COLO829 (cell line): ENCODE measurements around the gene GJA3.
A peak's percentile ranks its signal among the peaks of the same experiment; 100 is the strongest.
"Not testable (repeated sequence)": the region's sequence is repeated elsewhere in the genome, so short reads cannot be mapped to it uniquely, and the experiment has no call there.

ENCODE experiments used
- DNase-seq: peaks from one replicate; pipeline ENCODE4 v3.0.0; 2012; ENCODE audit warnings: low spot score

The GJA3 gene

DNA sequence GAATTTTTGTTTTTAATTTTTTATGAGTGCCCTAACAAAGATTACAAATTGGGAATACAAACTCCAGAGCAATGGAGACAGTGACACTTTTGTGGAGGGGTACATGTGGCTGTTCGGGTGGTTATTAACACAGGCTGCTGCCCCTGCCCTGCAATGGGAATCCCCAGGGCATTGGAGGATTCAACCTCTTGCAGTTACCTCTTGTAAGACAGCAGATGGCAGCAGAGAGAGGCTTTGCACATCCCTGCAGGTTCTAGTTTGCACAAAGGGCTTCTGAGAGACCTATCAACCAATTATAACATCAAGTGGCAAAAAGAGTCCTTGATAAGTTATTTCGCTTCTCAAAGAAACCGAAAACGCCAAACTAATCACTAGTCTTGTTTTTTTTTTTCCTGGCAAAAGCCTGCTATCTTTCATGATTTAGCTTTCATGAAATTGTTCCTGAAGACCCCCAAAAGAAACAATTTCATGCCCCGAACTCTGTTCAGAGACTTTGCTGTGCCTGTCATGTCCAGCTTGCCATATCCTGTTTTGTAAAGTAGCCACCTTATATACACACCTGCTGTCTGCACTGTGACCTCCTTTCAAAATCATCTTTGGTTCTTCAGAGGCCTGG, 21.5 kb upstream of the GJA3 start:
- DNase-seq: peak; percentile 83

- DNase-seq: no peak
Observed at GRCh38 chr13:20181188-20181587, 20.3 kb upstream of the GJA3 start.

DNA sequence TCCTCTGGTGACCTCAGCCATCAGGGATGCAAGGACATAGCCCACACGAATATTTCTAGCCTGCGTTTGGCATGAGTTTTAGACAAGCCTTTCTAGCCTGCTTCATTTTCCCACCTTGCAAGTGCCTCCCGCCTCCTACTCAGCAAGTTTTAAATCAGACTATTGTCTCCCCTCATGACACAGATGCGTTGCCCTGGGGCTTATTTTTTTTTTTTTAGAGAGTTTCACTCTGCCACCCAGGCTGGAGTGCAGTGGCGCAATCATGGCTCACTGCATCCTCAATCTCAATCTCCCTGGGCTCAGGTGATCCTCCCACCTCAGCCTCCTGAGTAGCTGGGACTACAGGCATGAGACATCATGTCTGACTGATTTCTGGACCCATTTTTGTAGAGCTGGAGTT, 17.3 kb upstream of the GJA3 start:
- no peak for DNase-seq

DNA sequence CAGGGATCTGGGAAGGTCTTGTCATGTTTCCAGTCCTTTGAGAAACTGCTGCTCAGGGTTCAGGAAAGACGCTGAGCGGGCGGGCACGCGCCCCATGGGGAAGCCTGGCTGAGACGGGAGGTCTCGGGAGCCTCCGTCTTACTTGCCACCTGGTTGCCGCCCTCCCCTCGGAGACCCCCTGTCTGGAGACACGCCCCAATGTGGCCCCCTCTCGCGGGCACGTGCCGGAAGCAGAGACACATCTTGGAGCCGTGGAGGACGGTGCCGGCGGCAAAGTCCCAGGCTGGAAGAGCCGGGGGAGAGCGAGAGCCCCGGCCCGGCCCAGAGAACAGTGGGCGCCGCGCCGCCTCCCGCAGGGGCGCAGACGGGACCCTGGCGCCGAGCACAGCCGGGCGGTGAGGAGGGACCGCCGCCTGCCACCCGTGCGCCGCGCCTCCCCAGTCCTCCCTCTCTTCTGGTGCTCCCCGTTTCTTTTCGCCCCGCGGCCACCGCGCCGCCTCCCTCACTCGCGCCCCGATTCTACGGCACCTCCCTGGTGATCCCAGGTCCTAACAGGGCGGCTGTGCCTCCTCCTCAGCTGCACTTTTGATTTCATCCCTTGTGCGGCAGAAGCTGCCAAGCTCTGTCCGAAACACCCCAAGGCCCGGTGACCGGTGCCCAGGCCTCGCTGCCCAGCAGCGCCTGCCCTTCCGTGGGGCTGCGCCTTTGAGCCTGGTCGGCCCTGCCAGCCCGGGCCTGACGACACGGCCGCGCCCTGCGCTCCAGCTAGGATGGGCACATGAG, 16.4 kb upstream of the GJA3 start:
- no peak for DNase-seq

GRCh38 chr13:20175907-20176652, 15.2 kb upstream of the GJA3 start:
- no peak for DNase-seq

DNA sequence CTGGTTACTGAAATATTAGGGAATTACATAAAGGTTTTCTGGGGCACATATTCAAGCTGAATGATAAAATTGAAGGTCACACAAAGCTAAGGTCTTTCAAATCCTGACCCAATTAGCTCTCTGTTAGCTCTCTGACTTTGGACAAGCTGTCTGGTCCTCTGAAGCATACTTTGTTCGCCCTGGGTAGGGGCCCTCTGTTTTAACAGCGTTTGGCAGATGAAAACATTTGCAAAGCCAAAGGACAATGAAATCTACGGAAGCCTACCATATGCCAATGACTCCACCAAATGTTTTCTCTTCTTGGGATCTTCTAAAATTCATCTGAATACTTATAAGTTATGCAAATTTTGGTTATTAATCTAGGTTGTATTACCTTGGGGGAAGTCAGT, 14.5 kb upstream of the GJA3 start:
- DNase-seq: no peak

- peak; percentile 93 for DNase-seq
Observed at GRCh38 chr13:20174656-20175405, 14.0 kb upstream of the GJA3 start.

- no peak for DNase-seq
Observed at GRCh38 chr13:20173116-20173746, 12.4 kb upstream of the GJA3 start.

GRCh38 chr13:20171364-20171763, 10.5 kb upstream of the GJA3 start:
- DNase-seq: no peak

DNA sequence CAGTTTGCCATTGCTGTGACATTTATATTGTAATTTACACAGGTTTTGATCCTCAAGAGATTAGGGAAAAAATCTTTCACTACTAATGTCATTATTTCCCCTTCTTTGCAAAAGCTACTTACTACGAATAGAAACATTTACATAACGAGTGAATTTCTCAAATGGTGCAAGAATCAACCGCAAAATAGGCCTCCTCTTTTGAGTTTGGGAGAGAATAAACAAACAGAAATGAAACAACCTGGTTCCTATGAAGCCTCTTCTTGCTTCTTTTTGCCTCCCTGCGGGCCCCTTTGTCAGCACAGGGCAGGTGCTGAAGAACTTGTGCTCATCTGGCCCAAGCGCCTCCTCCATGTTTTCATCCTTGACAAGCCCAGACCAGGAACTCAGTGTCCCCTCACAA, 10.1 kb upstream of the GJA3 start:
- DNase-seq: no peak

DNA sequence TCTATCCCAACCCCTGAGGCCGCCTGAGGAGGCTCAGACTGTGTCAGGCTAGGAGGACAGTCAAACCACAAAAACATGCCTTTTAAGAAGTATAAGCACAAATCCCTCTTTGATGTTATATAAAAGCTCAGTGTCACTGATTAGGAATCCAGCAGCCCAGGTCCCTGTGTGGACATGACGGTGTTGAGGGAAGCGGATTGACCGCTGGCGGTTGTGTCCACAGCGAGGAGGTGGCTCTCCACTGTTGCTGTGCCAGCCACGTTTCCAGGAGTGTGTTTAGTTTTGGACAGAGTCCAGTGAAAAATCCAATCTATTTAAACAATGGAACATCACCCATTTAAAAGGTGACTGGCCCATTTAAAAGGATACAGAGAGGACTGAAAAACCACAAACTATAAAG, 7.5 kb upstream of the GJA3 start:
- DNase-seq: no peak

- no peak for DNase-seq
Observed at GRCh38 chr13:20165417-20166257, 4.8 kb upstream of the GJA3 start.

GRCh38 chr13:20161951-20162300, 1.1 kb upstream of the GJA3 start:
- DNase-seq: no peak

GRCh38 chr13:20161275-20161950, 561 bp upstream of the GJA3 start:
- no peak for DNase-seq

GRCh38 chr13:20159646-20160305, 1.1 kb downstream of the GJA3 start:
- no peak for DNase-seq

DNA sequence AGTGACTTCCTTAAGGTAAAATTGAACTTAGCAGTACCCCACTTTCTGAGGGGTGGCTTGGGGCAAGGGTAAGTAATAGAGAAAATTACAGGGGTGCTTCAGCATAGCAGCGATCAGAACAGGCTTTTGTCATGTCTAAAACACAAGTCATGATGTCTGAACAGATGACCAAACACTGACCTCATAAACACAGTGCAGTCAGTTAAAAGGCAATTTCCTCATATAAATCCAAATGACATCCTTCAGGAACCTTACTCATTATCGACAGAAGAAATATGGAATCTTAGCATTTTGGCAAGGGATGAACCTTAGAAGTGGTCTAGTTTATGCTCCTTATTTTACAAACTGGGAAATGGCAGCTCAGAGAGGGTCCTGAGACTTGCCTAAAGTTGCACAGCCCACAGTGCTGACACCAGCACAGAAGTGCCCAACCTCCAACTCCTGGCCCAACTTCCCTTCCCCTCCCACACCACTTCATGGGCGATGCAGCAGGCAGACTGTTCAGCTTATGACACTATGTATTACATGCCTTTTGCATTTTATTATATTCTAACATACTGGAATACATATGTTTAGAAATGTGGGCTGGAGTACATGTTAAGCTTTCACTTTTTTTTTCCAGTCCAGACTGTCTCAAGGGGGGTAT, 3.6 kb downstream of the GJA3 start:
- no peak for DNase-seq

GRCh38 chr13:20156702-20157101, 4.2 kb downstream of the GJA3 start:
- DNase-seq: no peak

DNA sequence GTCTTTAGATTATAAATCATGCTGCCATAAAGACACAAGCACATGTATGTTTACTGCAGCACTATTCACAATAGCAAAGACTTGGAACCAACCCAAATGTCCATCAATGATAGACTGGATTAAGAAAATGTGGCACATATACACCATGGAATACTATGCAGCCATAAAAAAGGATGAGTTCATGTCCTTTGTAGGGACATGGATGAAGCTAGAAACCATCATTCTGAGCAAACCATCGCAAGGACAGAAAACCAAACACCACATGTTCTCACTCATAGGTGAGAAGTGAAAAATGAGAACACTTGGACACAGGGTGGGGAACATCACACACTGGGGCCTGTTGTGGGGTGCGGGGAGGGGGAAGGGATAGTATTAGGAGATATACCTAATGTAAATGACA, 7.6 kb downstream of the GJA3 start:
- DNase-seq: not testable (repeated sequence)

DNA sequence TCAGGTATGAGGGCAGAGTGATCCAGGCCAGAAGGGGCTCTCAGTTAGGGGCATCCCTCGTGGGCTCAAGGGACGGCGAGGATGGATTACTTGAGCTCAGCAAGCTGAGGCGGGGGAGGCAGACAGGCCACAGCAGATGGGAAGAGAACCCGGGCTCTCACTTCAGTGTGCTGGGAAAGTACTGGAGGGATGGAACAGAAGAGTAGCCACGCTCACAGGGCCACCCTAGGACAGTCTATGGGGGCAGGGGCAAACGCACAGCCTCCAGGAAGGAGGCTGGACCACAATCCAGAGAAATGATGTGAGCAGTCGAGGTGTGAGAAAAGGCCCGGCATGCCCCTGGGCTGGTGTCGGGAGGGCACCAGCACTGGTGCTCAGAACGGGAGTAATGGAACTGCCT, 9.2 kb downstream of the GJA3 start:
- no peak for DNase-seq

GRCh38 chr13:20151016-20151415, 9.8 kb downstream of the GJA3 start:
- DNase-seq: no peak
